Stimulated activated naive B cell treated with anti-CD40 and anti-IgM and Interleukin-4, amounts not matched to agents 10 μg/mL and 1 μg/mL and 100 μg/mL, for 72 hours (primary cell): ENCODE measurements around the gene HOXD8.

Source experiments
- ATAC-seq, 2 donors: fragments of 150-1000 bp; cut with Tn5 transposase; replicated peaks; 2 replicates each; pipeline ENCODE4 v1.10.0; 2021; ENCODE audit warnings: moderate library complexity in 1 of 2
- DNase-seq: peaks from one replicate; pipeline ENCODE4 v3.0.0; 2021
- H3K27ac Mint-ChIP-seq: one replicate; pipeline ENCODE4 v1.8.0; 2022; ENCODE audit warnings: mild to moderate bottlenecking, mixed read lengths
- H3K27me3 Mint-ChIP-seq, 2 donors: one replicate each; pipeline ENCODE4 v1.8.0; 2022; ENCODE audit warnings: mixed read lengths in 2 of 2
- H3K36me3 Mint-ChIP-seq, 2 donors: one replicate each; pipeline ENCODE4 v1.8.0; 2022; ENCODE audit warnings: mixed read lengths in 2 of 2, mild to moderate bottlenecking in 1 of 2
- H3K4me1 Mint-ChIP-seq, 2 donors: one replicate each; pipeline ENCODE4 v1.8.0; 2022; ENCODE audit warnings: mixed read lengths in 2 of 2, mild to moderate bottlenecking in 1 of 2
- H3K4me3 Mint-ChIP-seq, 2 donors: one replicate each; pipeline ENCODE4 v1.8.0; 2022; ENCODE audit warnings: mild to moderate bottlenecking in 2 of 2, mixed read lengths in 2 of 2, moderate library complexity in 1 of 2
- H3K9me3 Mint-ChIP-seq, 2 donors: one replicate each; pipeline ENCODE4 v1.8.0; 2022; ENCODE audit warnings: mixed read lengths in 2 of 2, mild to moderate bottlenecking in 1 of 2

The HOXD8 gene

DNA sequence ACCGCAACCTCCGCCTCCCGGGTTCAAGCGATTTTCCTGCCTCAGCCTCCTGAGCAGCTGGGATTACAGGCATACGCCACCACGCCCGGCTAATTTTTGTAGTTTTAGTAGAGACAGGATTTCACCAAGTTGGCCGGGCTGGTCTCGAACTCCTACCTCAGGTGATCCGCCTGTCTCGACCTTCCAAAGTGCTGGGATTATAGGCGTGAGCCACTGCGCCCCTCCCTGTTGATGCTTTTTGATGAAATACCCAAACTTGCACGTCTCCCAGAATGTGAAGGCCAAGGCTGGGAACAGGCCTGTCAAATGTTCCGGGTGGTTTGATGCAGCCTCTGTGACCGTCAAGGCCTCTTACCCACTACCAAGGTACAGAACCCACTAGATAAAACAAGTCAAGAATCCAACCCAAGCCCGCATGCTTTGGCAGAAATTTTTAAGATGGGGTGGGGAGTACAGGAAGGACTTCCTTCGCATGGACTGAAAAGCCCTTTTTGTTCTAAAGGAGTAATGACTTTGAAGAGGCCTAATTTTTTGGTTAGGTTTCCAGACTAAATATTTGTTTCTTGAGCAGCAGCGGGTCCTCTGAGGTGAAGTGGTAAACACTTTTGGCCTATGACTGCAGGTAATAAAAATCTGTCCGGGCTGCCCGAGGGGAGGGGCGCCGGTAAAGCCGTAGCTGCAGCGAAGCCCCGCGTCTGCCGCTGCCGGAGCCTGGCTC is 42.0 kb upstream of the HOXD8 start:
- peaks cover 80 to 91% of the 10 kb centered on the region in 2 donors for H3K27me3 Mint-ChIP-seq
- ATAC-seq (no peak), DNase-seq (no peak)
- H3K36me3 Mint-ChIP-seq = peaks cover 8 to 11% of the 10 kb centered on the region in 2 donors
- peaks cover 8 to 20% of the 10 kb centered on the region in 2 donors for H3K4me1 Mint-ChIP-seq
- H3K4me3 Mint-ChIP-seq = no peak overlapping the region
- peak overlapping the region; percentile 88 for H3K27ac Mint-ChIP-seq
- H3K9me3 Mint-ChIP-seq = peaks cover 0 to 10% of the 10 kb centered on the region in 2 donors

DNA sequence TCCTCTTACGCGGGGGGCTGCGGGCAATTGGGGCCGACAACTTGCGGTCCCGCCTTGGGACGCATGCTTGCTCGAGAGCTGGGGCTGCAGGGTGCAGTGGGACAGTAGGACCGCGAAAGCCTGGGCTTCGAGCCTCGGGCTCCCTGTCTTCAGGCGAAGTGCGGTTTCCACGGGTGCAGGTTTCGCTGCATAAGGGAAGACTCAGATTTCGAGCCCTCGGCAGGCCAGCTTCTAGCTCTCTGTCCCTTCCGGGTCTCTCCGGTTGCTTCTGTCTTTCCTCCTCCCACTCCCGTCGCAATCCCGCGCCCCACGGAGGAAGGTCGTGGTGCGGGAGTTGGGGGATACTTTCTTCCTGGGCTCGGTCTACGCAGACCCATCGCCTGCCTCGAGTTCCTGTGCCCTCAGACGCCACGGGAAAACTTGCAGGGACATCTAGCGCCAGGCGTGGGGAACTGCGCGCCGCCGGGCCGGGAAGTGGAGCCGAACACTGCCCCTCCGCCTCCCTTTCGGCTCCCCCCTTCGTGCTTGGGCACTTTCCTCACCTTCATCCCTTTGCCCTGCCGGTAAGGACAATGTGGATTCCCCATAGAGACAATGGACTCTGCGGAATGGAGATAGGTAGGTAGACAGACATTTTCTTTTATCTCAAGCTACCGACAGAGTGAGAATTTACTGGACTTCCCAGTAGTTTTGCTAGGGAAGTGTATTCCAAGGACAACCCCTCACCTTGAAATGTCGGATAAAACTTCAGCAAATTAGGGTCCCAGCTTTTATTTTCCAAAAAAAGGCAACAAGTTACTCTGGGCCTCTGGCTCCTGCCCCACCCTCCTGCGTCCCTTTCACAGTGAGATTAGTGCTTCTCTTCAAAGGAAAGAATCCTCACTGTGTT is 41.2 kb upstream of the HOXD8 start:
- ATAC-seq (no peak), DNase-seq (no peak)
- peaks cover 5 to 8% of the 10 kb centered on the region in 2 donors for H3K36me3 Mint-ChIP-seq
- peak overlapping the region; percentile 55 to 57 for H3K4me3 Mint-ChIP-seq
- H3K4me1 Mint-ChIP-seq = peaks cover 8 to 15% of the 10 kb centered on the region in 2 donors
- H3K27me3 Mint-ChIP-seq = peaks cover 77 to 89% of the 10 kb centered on the region in 2 donors
- H3K9me3 Mint-ChIP-seq = peaks cover 0 to 7% of the 10 kb centered on the region in 2 donors
- H3K27ac Mint-ChIP-seq = peak overlapping the region; percentile 88

DNA sequence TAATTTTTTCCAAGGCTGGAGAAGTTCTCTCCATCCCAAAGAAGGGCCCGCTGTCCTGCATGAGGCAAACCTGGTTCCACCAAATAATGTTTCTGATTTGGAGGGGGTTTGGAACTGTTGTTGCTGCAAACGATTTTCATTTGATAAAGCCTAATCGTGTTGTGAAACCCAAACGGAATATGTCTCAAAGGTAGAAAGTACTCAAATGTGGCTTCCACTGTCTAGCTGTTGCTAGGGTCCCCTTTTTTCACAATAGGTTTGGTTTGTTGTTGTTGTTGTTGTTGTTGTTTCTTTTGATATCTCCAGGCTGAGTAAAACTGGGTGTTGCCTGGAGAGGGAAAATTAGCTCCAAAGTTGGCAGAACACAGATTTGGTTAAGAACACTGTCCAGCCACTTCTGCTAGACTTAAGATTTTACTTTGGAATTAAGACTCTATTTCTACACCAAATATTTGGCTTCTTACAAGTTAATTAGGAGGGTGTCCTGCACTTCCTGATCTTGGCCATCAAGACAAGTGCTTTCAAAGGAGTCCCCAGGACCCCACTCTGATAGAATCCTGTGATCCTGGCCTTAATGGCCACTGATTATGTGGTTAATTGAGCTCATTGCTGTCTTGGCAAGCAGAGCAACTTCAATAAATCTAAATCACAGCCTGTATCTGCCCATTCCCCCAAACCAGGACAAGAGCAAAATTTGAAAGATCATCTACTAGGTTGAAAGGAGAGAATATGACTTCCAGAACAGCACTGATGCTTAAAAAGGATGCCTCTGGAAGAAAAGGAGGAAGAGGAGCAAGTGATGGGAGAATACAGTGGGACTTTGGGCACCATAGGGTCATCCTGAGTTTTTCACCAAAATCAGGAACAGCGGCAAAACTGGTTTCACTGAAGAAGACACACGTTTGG is 40.3 kb upstream of the HOXD8 start:
- Mint-ChIP-seq H3K27ac (no peak overlapping the region), H3K4me3 (no peak overlapping the region), H3K36me3 (peaks cover 5 to 8% of the 10 kb centered on the region in 2 donors), H3K9me3 (peaks cover 0 to 9% of the 10 kb centered on the region in 2 donors), H3K4me1 (peaks cover 10 to 14% of the 10 kb centered on the region in 2 donors), H3K27me3 (peaks cover 78 to 89% of the 10 kb centered on the region in 2 donors)
- no peak for DNase-seq
- ATAC-seq = no peak

DNA sequence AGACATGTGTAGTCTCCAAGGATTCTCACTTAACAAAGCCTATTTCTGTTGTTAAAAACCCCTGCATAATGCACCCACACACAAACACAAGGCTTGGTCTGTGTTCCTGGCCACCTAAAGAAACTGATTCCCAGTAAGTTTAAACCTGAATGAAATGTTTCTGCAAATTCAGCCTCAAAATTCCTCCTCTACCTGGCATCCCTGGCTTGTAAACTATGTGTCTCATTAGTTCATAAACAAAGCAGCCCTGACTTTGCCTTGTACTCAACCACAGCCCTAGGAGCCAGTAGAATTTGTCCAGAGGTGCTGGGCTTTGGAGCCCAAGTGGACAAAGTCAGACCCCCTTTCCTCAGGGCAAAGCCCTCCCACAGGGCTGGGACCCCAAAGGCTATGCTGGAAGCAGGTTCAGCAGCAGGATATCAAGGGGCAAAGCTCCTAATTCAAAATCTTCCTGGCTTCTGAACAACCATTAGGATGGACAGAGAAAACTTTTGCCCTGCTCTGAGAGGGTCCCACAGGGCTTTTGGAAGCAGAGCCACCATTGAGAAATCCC is 39.6 kb upstream of the HOXD8 start:
- Mint-ChIP-seq H3K27ac (no peak overlapping the region), H3K4me1 (peaks cover 10 to 14% of the 10 kb centered on the region in 2 donors), H3K4me3 (no peak overlapping the region), H3K27me3 (peaks cover 78 to 89% of the 10 kb centered on the region in 2 donors), H3K9me3 (peaks cover 0 to 10% of the 10 kb centered on the region in 2 donors), H3K36me3 (peaks cover 4 to 5% of the 10 kb centered on the region in 2 donors)
- ATAC-seq (no peak), DNase-seq (no peak)

DNA sequence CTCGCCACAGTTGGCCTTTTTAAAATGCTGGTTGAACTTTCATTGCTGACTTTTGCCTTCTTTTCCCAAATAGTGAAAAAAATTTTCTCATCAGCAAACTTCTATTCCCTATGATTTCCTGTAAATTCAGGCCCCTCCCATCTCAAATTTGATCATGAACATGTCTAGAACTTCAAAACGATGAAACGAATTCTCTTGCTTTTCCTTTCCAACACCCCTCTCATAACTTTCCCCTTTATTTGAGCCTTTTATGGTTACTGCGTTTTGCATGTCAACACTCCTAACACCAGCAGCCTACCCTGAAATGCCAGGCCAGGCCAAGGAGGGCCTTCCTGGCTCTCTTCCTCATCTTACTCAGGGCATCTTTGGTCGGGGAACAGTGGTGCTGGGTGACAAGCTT is 38.6 kb upstream of the HOXD8 start:
- H3K4me3 Mint-ChIP-seq = no peak overlapping the region
- H3K27ac Mint-ChIP-seq = peak overlapping the region; percentile 1
- no peak for DNase-seq
- peaks cover 0 to 5% of the 10 kb centered on the region in 2 donors for H3K36me3 Mint-ChIP-seq
- peaks cover 79 to 88% of the 10 kb centered on the region in 2 donors for H3K27me3 Mint-ChIP-seq
- no peak for ATAC-seq
- peaks cover 0 to 8% of the 10 kb centered on the region in 2 donors for H3K9me3 Mint-ChIP-seq
- H3K4me1 Mint-ChIP-seq = peaks cover 8 to 14% of the 10 kb centered on the region in 2 donors

DNA sequence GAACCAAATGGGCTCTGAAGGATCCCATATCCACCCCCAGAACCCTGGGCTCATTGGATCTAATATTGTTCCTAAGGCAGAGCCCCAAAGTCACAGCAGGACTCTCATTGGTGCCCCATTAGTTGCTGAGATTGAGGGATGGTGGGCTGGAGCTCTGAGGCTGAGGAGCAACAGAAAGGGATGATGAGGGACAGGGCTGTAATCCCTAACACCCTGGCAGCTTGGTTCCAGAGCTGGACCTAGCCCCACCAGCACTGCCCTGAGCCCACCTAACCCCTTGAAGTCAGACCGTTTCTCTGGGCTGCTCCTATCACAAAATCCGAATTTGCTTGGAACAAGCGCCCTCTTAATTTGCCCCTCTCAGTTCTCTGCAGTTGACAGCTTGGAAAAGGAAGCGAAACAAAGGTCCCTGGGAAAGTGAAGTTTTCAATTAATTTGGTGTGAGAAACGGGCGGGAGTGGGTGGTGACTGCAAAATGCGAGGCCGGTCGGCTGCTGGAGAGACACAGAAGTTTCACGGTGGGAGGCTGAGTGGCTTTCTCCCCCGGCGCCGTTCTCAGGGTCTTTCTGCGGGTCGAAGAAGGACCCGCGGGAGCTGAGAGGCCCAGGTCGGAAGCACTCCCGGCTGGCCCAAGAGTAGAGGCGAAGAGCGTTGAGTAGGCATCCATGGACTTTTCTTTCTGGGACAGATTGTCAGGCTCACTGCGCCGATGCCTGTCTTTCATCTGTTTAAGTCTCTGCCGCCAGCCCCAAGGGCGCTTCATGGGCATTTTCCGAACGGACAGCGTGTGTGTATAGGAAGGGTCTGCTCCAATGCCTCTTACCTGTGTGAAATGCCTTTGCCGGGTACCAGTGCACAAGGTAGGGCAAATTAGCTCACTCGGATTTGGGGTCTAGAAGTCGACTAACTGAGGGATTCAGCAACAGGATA is 37.9 kb upstream of the HOXD8 start:
- ATAC-seq (no peak), DNase-seq (no peak)
- peak overlapping the region; percentile 4 to 60 for H3K4me3 Mint-ChIP-seq
- peaks cover 0 to 5% of the 10 kb centered on the region in 2 donors for H3K36me3 Mint-ChIP-seq
- H3K27ac Mint-ChIP-seq = peak overlapping the region; percentile 84
- peaks cover 74 to 86% of the 10 kb centered on the region in 2 donors for H3K27me3 Mint-ChIP-seq
- H3K9me3 Mint-ChIP-seq = peaks cover 0 to 8% of the 10 kb centered on the region in 2 donors
- H3K4me1 Mint-ChIP-seq = peaks cover 10 to 16% of the 10 kb centered on the region in 2 donors

DNA sequence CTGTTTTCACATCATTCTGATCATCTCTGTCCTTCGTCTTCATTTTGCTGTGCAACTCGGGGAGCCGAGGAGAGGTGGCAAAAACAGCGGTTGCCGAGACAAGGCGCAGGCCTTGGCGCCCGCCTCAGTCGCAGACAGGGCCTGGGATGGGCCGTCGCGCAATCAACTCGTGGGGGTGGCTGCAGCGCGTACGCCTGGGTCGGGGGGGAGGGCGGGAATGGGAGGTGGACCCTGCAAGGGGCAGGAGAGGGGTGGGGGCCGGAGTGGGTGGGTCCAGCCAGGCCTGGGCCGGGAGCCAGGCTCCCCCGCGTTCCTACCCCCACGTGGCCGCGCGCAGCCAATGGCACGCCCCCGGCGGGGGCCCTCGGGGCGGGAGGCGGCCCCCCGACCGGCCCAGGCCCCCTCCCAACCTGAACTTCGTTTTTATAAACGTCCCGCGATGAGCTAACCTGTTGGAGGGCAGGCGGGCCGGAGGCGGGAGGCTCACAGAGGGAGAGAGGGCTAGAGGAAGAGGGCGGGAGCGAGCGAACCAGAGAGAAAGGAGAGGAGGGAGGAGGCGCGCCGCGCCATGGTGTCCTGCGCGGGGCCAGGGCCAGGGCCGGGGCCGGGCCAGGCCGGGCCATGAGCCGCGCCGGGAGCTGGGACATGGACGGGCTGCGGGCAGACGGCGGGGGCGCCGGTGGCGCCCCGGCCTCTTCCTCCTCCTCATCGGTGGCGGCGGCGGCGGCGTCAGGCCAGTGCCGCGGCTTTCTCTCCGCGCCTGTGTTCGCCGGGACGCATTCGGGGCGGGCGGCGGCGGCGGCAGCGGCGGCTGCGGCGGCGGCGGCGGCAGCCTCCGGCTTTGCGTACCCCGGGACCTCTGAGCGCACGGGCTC is 37.0 kb upstream of the HOXD8 start, which contains the start of gene HOXD13:
Gene HOXD13 (plus strand): TSS at position 452 of the 875 bp plus-strand sequence. CDS start 170 bp downstream, at position 622.
- Mint-ChIP-seq H3K27me3 (peaks cover 71 to 86% of the 10 kb centered on the region in 2 donors), H3K4me3 (peak within 1 kb of the TSS; percentile 30 to 66), H3K9me3 (peaks cover 0 to 6% of the 10 kb centered on the region in 2 donors), H3K27ac (peak within 1 kb of the TSS; percentile 84), H3K4me1 (peaks cover 14 to 25% of the 10 kb centered on the region in 2 donors), H3K36me3 (peaks cover 0 to 5% of the 10 kb centered on the region in 2 donors)
- DNase-seq = no peak
- ATAC-seq = no peak

DNA sequence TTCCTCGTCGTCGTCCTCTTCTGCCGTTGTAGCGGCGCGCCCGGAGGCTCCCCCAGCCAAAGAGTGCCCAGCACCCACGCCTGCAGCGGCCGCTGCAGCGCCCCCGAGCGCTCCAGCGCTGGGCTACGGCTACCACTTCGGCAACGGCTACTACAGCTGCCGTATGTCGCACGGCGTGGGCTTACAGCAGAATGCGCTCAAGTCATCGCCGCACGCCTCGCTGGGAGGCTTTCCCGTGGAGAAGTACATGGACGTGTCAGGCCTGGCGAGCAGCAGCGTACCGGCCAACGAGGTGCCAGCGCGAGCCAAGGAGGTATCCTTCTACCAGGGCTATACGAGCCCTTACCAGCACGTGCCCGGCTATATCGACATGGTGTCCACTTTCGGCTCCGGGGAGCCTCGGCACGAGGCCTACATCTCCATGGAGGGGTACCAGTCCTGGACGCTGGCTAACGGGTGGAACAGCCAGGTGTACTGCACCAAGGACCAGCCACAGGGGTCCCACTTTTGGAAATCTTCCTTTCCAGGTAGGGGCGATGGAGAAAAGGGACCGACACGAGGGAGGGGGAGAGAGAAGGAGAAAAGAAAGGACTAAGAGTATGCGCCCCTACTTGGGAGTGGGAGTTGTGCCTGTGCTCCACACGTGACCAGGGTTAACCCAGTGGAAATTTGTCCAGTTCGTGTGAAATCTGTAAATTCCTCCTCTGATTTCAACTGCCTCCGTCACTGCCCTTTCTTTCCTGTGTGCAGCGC is 36.2 kb upstream of the HOXD8 start:
- peaks cover 0 to 5% of the 10 kb centered on the region in 2 donors for H3K36me3 Mint-ChIP-seq
- H3K4me3 Mint-ChIP-seq = peak overlapping the region; percentile 30 to 66
- H3K4me1 Mint-ChIP-seq = peaks cover 21 to 27% of the 10 kb centered on the region in 2 donors
- peaks cover 0 to 6% of the 10 kb centered on the region in 2 donors for H3K9me3 Mint-ChIP-seq
- DNase-seq (no peak), ATAC-seq (no peak)
- H3K27ac Mint-ChIP-seq = peak overlapping the region; percentile 84
- H3K27me3 Mint-ChIP-seq = peaks cover 71 to 84% of the 10 kb centered on the region in 2 donors

DNA sequence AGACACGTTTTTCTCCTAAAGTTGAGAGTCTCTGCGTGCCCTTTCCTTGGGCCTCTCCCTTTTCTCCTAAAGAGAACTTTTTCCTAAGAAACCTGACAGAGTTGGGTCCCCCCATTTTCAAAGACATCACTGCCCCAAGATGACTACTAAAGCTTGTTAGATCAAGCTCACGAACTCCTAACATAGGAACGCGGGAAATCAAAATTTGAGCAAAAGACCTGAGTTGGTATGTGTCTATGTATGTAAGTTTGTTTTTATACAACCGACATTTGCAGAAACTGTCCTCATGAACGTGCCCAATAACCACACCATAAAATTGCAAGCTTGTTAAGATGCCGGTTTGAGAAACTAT is 35.6 kb upstream of the HOXD8 start:
- ATAC-seq (no peak), DNase-seq (no peak)
- Mint-ChIP-seq H3K4me3 (peak overlapping the region in 1 of 2 donors; percentile 19), H3K4me1 (peaks cover 21 to 24% of the 10 kb centered on the region in 2 donors), H3K36me3 (peaks cover 0 to 5% of the 10 kb centered on the region in 2 donors), H3K27me3 (peaks cover 71 to 86% of the 10 kb centered on the region in 2 donors), H3K27ac (peak overlapping the region; percentile 84), H3K9me3 (peaks cover 0 to 6% of the 10 kb centered on the region in 2 donors)

DNA sequence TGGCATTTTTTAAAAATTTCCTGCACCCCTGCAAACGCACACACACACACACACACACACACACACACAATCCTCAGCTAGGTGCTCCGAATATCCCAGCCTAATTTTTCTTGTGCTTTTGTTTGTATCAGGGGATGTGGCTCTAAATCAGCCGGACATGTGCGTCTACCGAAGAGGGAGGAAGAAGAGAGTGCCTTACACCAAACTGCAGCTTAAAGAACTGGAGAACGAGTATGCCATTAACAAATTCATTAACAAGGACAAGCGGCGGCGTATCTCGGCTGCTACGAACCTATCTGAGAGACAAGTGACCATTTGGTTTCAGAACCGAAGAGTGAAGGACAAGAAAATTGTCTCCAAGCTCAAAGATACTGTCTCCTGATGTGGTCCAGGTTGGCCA is 35.2 kb upstream of the HOXD8 start:
- no peak for ATAC-seq
- H3K36me3 Mint-ChIP-seq = peaks cover 0 to 5% of the 10 kb centered on the region in 2 donors
- H3K27me3 Mint-ChIP-seq = peaks cover 69 to 86% of the 10 kb centered on the region in 2 donors
- H3K4me3 Mint-ChIP-seq = no peak overlapping the region
- DNase-seq = no peak
- no peak overlapping the region for H3K27ac Mint-ChIP-seq
- peaks cover 0 to 6% of the 10 kb centered on the region in 2 donors for H3K9me3 Mint-ChIP-seq
- peaks cover 21 to 24% of the 10 kb centered on the region in 2 donors for H3K4me1 Mint-ChIP-seq

DNA sequence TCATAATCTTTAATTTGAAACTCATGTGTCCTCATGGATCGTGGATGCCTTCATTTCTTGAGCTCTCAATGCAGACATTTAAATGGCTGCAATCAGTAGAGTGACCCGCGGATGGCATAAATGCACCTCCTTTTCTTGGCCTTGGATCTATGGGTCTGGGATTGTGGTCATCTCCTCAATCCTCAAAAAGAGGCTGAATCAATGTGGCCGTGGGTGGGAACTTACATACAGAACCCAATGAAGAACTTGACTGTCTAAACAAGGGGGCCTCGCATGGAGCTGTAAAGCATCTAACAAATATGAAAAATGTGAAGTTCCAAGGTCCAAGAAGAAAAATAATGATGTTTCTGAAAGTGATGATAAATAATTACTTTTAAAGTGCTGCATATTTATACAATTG is 34.1 kb upstream of the HOXD8 start:
- Mint-ChIP-seq H3K4me3 (no peak overlapping the region), H3K36me3 (peaks cover 0 to 5% of the 10 kb centered on the region in 2 donors), H3K27me3 (peaks cover 69 to 89% of the 10 kb centered on the region in 2 donors), H3K4me1 (peaks cover 21 to 24% of the 10 kb centered on the region in 2 donors), H3K27ac (no peak overlapping the region), H3K9me3 (peaks cover 0 to 6% of the 10 kb centered on the region in 2 donors)
- ATAC-seq (no peak), DNase-seq (no peak)
